Measurements from ENCODE around the gene ACOT9.
"Not testable (repeated sequence)": the region's sequence is repeated elsewhere in the genome, so short reads cannot be mapped to it uniquely, and the experiment has no call there.

Gene ACOT9

DNA sequence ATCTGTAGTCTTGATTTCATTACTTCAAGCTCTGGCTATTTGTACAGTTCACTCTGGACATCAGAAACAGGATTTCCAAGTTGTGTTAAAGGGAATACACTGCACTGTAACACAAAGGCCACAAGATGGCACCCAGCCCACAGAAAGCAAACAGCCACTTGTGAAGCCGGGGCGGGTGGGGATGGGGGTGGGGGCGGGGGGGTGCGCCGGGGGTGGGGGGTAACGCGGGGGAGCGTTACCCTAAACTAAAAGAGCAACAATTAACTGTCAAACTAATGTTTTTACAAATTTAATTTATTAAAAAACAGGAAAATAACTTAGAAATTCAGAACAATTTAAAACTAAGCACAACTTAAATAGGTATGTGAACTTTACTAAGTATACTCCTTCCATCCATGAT is 48.5 kb downstream of the ACOT9 start:
- FAIRE-seq: no peak

DNA sequence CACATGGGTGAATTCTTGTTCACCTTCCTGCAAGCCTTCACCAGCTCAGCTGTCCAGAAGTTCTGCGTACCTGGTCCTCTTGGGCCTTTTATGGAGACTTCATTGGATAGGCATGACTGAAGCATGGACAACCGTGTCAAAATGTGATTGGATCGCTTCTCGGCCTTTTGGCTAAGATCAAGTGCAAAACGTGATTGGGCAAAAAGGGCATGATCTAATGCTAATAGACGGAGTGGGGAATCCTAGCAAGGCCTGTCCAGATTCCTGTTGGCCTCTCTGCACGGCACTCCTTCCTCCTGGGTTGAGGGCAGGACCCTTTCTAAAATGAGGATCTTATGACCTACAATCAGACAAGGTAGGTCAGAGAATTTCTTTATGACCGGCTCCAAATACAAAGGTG is 50.9 kb downstream of the ACOT9 start:
- FAIRE-seq: no peak

DNA sequence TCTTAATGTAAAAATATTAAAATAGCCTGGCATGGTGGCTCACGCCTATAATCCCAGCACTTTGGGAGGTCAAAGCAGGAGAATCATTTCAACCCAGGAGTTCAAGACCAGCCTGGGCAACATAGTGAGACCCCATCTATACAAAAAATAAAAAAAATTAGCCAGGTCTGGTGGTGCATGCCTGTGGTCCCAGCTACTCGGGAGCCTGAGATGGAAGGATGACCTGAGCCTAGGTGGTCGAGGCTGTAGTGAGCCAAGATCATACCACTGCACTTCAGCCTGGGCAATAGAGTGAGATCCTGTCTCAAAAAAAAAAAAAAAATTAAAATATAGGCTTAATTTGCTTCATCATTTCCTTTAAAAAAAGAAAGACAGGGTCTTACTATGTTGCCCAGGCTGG is 66.6 kb downstream of the ACOT9 start:
- FAIRE-seq: not testable (repeated sequence)

DNA sequence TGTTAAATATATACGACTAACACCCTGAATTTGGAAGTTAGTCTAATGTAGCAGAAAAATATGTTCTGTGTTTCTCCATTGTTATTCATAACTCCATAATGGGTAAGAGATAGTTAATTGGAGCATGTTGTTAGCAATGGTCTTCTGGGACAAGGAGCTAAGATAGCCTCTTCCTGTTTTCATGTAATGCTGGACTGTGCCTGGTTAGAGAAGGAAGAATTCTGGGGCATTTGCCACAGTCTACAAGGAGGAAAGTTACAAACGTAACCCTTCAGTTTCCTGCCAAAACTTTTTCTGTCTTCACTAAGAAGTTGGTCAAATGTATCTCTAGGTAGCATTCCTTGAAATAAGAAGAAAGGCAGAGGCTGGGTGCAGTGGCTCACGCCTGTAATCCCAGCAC is 70.0 kb downstream of the ACOT9 start:
- FAIRE-seq: no peak

DNA sequence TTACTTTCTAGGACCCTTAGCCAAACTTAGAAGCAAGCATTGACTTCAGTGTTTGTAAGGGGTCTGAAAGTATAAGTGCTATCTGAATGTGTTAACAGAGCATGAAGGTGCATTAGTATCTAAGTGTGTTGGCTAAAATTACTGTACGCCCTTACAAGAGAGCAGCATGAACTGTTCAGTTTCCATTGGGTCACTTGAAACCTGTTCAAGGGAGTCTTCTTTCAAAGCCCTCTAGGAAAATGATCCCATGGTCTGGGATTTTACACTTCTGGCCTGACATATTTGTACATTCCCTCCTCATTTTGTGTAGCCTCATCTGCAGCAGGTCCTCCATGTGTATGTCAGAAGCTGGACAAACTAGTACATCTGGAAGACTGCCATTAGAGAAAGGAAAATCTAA is 72.5 kb downstream of the ACOT9 start:
- no peak for FAIRE-seq

GRCh38 chrX:23668335-23668734 is 74.7 kb downstream of the ACOT9 start:
- no peak for FAIRE-seq

DNA sequence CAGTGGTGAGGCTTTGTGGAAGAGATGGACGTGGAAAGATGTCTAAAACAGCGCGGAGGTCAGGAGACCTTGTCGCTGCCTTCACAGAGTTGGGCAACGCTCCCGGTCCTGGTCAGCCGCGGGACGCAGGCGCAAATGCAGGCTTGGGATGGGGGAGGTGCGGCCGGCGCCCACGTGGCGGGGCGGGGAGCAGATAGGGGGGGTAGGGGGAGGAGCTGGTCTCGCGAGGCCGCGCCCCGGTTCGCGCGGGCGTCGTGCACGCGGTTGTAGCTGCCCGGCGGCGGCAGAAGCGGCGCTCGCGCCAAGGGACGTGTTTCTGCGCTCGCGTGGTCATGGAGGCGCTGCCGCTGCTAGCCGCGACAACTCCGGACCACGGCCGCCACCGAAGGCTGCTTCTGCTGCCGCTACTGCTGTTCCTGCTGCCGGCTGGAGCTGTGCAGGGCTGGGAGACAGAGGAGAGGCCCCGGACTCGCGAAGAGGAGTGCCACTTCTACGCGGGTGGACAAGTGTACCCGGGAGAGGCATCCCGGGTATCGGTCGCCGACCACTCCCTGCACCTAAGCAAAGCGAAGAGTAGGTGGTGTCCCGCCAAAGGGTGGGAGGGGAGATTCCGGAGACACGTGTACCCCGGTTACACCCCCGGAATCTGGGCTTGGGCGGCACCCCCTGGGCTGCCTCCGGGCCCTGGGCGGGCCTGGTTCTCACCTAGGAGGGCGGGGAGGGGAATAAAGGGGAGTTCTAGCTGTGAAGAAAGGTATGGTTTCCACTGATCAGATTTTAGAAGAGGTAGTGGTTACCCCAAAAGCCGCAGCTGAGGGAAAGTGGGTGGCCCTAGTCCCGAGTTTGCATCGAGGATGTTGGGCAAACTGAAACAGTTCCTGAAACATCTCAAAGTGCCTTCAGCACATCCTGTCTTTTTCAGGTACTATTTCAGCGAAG is 75.6 kb downstream of the ACOT9 start, which contains the start of gene PRDX4:
PRDX4 (plus strand) TSS at position 255 of the 939 bp plus-strand sequence; CDS start at position 333, 78 bp downstream.
- FAIRE-seq: no peak

GRCh38 chrX:23666282-23666681 is 76.8 kb downstream of the ACOT9 start:
- no peak for FAIRE-seq

DNA sequence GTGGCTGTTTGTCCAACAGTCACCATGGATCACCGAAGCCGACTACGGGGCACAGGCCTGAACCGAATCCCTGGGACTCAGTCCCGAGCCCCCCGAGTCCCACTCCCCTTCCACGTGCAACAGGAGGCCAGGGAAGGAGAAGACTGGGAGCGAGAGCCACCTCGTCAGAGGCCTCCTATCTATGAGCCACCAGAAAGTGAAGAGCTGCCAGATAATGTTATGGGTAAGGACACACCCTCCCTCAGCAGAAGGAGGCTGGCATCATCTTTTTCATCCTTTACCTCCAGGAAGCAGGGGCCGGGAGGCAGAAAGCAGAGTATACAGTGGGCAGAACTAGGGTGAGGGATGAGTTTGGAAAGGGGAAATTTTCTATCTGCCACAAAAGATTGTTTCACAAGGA is 78.6 kb downstream of the ACOT9 start:
- no peak for FAIRE-seq

DNA sequence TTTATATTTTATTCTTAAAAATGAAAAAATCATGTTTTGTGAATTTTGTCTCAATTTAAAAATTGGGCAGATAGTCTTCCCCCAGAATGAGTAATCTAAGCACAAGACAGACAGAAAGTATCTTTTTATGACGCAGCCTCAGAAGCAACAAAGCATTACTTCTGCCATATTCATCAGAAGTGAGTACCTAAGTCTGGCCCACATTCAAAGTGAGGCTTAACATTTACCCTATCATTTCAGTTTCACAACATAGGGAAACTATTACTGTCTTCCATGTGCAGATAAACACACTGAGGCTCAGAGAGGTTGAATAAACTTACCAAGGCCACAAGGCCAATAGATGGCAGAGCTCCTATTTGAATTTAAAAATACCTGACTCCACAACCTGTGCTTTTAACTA is 80.2 kb downstream of the ACOT9 start:
- no peak for FAIRE-seq

GRCh38 chrX:23662187-23662586 is 80.9 kb downstream of the ACOT9 start:
- no peak for FAIRE-seq

GRCh38 chrX:23661671-23662070 is 81.4 kb downstream of the ACOT9 start:
- no peak for FAIRE-seq

DNA sequence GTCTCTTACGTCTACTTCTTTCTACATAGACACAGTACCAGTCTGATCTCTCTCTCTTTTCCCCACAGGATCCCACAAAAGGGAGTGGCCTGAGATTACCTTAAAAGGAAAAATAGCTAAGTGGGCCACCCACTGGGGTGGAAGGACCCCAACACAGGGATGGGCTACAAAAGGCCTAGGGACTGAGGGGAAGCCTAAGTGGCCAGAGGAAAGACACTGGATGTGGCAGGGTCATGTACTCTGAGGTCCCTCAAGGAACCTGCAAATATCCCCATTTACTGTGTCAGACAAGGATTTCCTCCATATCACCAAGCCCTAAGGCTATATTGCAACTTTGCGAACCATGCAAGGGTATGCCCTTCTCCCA is 82.3 kb downstream of the ACOT9 start:
- FAIRE-seq: no peak

DNA sequence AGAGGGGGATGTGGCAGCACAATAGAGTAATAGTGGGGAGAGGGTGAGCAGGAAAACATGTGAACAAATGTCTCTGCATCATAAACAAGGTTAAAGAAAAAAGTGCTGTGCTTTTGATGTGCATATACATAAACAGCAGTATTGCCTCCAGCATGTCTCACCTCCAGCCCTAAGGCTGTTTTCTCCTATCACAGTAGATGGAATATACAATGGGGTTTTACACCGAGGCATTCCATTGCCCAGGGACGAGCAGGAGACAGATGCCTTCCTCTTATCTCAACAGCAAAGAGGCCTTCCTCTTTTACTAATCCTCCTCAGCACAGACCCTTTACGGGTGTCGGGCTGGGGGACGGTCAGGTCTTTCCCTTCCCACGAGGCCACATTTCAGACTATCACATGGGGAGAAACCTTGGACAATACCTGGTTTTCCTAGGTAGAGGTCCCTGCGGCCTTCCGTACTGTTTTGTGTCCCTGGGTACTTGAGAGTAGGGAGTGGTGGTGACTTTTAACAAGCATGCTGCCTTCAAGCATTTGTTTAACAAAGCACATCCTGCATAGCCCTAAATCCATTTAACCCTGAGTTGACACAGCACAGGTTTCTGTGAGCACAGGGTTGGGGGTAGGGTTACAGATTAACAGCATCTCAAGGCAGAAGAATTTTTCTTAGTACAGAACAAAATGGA is 82.9 kb downstream of the ACOT9 start:
- FAIRE-seq: not testable (repeated sequence)

DNA sequence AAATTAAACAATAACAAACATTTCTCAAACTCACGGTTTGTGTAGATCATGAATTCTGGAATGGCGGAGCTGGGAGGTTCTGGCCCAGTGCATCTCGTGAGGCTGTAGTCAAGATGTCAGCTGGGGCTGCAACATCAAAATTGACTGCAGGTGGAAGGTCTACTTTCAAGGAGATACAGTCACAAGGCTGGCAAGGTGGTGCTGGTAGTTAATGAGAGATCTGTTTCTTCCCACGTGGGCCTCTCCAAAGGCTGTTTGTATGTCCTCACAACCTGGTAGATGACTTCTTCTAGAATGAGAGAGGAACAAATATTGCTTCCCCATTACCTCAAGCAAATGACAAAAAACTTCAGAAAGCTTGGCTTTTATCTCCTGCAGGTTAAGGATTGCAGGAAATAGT is 83.7 kb downstream of the ACOT9 start:
- FAIRE-seq: no peak

DNA sequence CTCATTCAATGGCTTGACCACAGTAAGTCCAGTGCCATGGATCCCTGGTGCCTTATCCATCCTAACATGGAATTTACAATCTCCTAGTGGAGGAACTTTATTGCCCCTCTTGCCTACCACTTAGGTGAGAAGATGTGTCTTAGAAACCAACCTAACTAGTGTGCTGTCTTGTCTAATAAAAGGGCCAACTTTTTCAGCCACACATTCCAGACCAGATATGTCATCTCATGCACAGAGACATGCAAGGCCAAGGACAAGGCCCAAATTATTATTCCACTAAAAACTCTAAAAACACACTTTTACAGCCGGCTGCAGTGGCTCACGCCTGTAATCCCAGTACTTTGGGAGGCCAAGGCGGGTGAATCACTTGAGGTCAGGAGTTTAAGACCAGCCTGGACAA is 86.4 kb downstream of the ACOT9 start:
- FAIRE-seq: no peak

DNA sequence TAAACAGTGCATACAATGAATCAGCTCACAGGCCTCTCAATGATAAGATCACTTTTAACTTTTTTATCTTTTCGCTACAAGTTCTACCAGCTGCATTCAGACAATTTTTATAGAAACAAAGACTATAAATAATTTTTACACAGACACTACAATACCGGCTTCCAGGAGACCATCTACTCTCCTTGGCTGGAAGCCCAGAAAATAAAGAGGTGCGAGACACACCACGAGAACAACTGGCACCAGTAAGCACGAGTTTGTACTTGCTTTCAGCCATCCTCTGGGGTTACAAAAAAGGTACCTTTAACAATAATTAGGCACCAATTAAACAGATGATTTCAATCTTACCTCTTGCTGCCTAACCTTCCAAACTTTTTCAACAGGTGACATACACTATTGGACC is 87.0 kb downstream of the ACOT9 start:
- no peak for FAIRE-seq

All from colon (tissue), 2 donors.